ENCODE measurements around the gene G3BP1. TPM values are rescaled to one million over a fixed set of nuclear protein-coding genes. Genes with fewer than 3 reads are reported as not detected.
A peak's percentile ranks its signal among the peaks of the same experiment; 100 is the strongest.
"Not testable (repeated sequence)": the region's sequence is repeated elsewhere in the genome, so short reads cannot be mapped to it uniquely, and the experiment has no call there.

The G3BP1 gene
- total RNA-seq, 5 donors from 2014 or later (not counting 1 experiment from before 2014, with no cell fraction given): 109 to 185 (median 170) TPM

GRCh38 chr5:151820903-151821302 lies 49.1 kb downstream of the G3BP1 start:
- no peak for DNase-seq
- Histone ChIP-seq H3K27ac (ENCODE audit: low read length) (no peak overlapping the region), H3K4me3 (ENCODE audit: control insufficient read depth in 1 of 2, extremely low read depth in 1 of 2, low read length in 1 of 2) (no peak overlapping the region), H3K36me3 (ENCODE audit: control insufficient read depth in 2 of 2, extremely low read depth in 1 of 2, insufficient read depth in 1 of 2, low read length in 1 of 2) (no peaks in the 10 kb centered on the region), H3K9me3 (no peaks in the 10 kb centered on the region), H3K4me1 (ENCODE audit: control insufficient read depth in 1 of 2, extremely low read depth in 1 of 2, insufficient read depth in 2 of 2, low read length in 2 of 2) (no peaks in the 10 kb centered on the region), H3K27me3 (replicated peaks in 1 of 2; ENCODE audit: control insufficient read depth in 2 of 2, extremely low read depth in 1 of 2, insufficient read depth in 2 of 2, low read length in 1 of 2) (no peaks in the 10 kb centered on the region)
- WGBS (ENCODE audit: insufficient coverage): no CpG with 5 or more reads among the region's 1 CpG
- CTCF ChIA-PET: interaction anchor here in 1 of 2 donors (0.6 kb wide), 1 partner anchor 301 kb away, joined by 3 read pairs; no protein-coding TSS in a partner anchor
- no peaks in the 10 kb centered on the region for H3K27me3 Mint-ChIP-seq
- H3K27ac Mint-ChIP-seq: no peak overlapping the region
- H3K36me3 Mint-ChIP-seq: peaks cover 12% of the 10 kb centered on the region
- peaks cover 0 to 4% (median 0%) of the 10 kb centered on the region in 3 donors for H3K4me1 Mint-ChIP-seq
- POLR2A ChIA-PET: no interaction called here
- ATAC-seq (replicated peaks in 1 of 4): no peak
- H3K4me3 Mint-ChIP-seq: no peak overlapping the region
- no peaks in the 10 kb centered on the region for H3K9me3 Mint-ChIP-seq

GRCh38 chr5:151822141-151822540 lies 50.4 kb downstream of the G3BP1 start:
- CTCF ChIA-PET: no interaction called here
- H3K36me3 Mint-ChIP-seq: peaks cover 13% of the 10 kb centered on the region
- peaks cover 0 to 4% (median 0%) of the 10 kb centered on the region in 3 donors for H3K4me1 Mint-ChIP-seq
- no peak overlapping the region for H3K4me3 ChIP-seq (ENCODE audit: control insufficient read depth in 1 of 2, extremely low read depth in 1 of 2, low read length in 1 of 2)
- no peaks in the 10 kb centered on the region for H3K9me3 ChIP-seq
- H3K27me3 ChIP-seq (replicated peaks in 1 of 2; ENCODE audit: control insufficient read depth in 2 of 2, extremely low read depth in 1 of 2, insufficient read depth in 2 of 2, low read length in 1 of 2): no peaks in the 10 kb centered on the region
- H3K36me3 ChIP-seq (ENCODE audit: control insufficient read depth in 2 of 2, extremely low read depth in 1 of 2, insufficient read depth in 1 of 2, low read length in 1 of 2): no peaks in the 10 kb centered on the region
- no peaks in the 10 kb centered on the region for H3K27me3 Mint-ChIP-seq
- H3K4me3 Mint-ChIP-seq: no peak overlapping the region
- H3K4me1 ChIP-seq (ENCODE audit: control insufficient read depth in 1 of 2, extremely low read depth in 1 of 2, insufficient read depth in 2 of 2, low read length in 2 of 2): no peaks in the 10 kb centered on the region
- WGBS (ENCODE audit: insufficient coverage): no CpG with 5 or more reads among the region's 4 CpGs
- no peak overlapping the region for H3K27ac Mint-ChIP-seq
- H3K9me3 Mint-ChIP-seq: no peaks in the 10 kb centered on the region
- DNase-seq (no peak), ATAC-seq (replicated peaks in 1 of 4) (no peak)
- POLR2A ChIA-PET: no interaction called here
- H3K27ac ChIP-seq (ENCODE audit: low read length): no peak overlapping the region

- DNase-seq (peak in 21 of 35 experiments; percentile 1 to 66 (median 19)), ATAC-seq (replicated peaks in 1 of 4) (peak in 2 of 4 experiments; percentile 29 to 46)
- H3K4me1 ChIP-seq (ENCODE audit: control insufficient read depth in 1 of 2, extremely low read depth in 1 of 2, insufficient read depth in 2 of 2, low read length in 2 of 2): no peaks in the 10 kb centered on the region
- no peaks in the 10 kb centered on the region for H3K27me3 ChIP-seq (replicated peaks in 1 of 2; ENCODE audit: control insufficient read depth in 2 of 2, extremely low read depth in 1 of 2, insufficient read depth in 2 of 2, low read length in 1 of 2)
- no peaks in the 10 kb centered on the region for H3K9me3 ChIP-seq
- H3K4me1 Mint-ChIP-seq: peaks cover 3 to 11% (median 6%) of the 10 kb centered on the region in 3 donors
- H3K4me3 Mint-ChIP-seq: no peak overlapping the region
- H3K9me3 Mint-ChIP-seq: peaks cover 0 to 6% (median 0%) of the 10 kb centered on the region in 3 donors
- POLR2A ChIA-PET: interaction anchor here in 1 of 2 donors (0.6 kb wide), 1 partner anchor 641 kb away, joined by 3 read pairs; no protein-coding TSS in a partner anchor
- no peak overlapping the region for H3K27ac Mint-ChIP-seq
- CTCF ChIA-PET: interaction anchor here (0.5 to 5.2 kb wide), 22 partner anchors 8 to 830 kb away, joined by 3 to 138 read pairs (median 4); no protein-coding TSS in a partner anchor
- H3K27ac ChIP-seq (ENCODE audit: low read length): no peak overlapping the region
- H3K4me3 ChIP-seq (ENCODE audit: control insufficient read depth in 1 of 2, extremely low read depth in 1 of 2, low read length in 1 of 2): no peak overlapping the region
- WGBS (ENCODE audit: insufficient coverage): 20% methylated on average over 1 of the region's 1 CpG
- H3K36me3 Mint-ChIP-seq: peaks cover 22% of the 10 kb centered on the region
- no peaks in the 10 kb centered on the region for H3K36me3 ChIP-seq (ENCODE audit: control insufficient read depth in 2 of 2, extremely low read depth in 1 of 2, insufficient read depth in 1 of 2, low read length in 1 of 2)
- no peaks in the 10 kb centered on the region for H3K27me3 Mint-ChIP-seq
Measured at GRCh38 chr5:151825445-151825844, 53.7 kb downstream of the G3BP1 start.

GRCh38 chr5:151829370-151829769 lies 57.6 kb downstream of the G3BP1 start:
- peaks cover 15 to 26% (median 18%) of the 10 kb centered on the region in 3 donors for H3K9me3 Mint-ChIP-seq
- CTCF ChIA-PET: interaction anchor here (0.6 to 5.2 kb wide), 4 partner anchors 312 to 321 kb away, joined by 3 to 138 read pairs (median 8); no protein-coding TSS in a partner anchor
- DNase-seq (no peak), ATAC-seq (replicated peaks in 1 of 4) (no peak)
- H3K27me3 Mint-ChIP-seq: no peaks in the 10 kb centered on the region
- H3K4me1 Mint-ChIP-seq: peaks cover 14 to 28% (median 17%) of the 10 kb centered on the region in 3 donors
- Histone ChIP-seq H3K36me3 (ENCODE audit: control insufficient read depth in 2 of 2, extremely low read depth in 1 of 2, insufficient read depth in 1 of 2, low read length in 1 of 2) (no peaks in the 10 kb centered on the region), H3K4me3 (ENCODE audit: control insufficient read depth in 1 of 2, extremely low read depth in 1 of 2, low read length in 1 of 2) (no peak overlapping the region), H3K4me1 (ENCODE audit: control insufficient read depth in 1 of 2, extremely low read depth in 1 of 2, insufficient read depth in 2 of 2, low read length in 2 of 2) (peaks cover 0 to 15% of the 10 kb centered on the region in 2 experiments), H3K27ac (ENCODE audit: low read length) (no peak overlapping the region), H3K27me3 (replicated peaks in 1 of 2; ENCODE audit: control insufficient read depth in 2 of 2, extremely low read depth in 1 of 2, insufficient read depth in 2 of 2, low read length in 1 of 2) (no peaks in the 10 kb centered on the region), H3K9me3 (no peaks in the 10 kb centered on the region)
- no peak overlapping the region for H3K4me3 Mint-ChIP-seq
- WGBS (ENCODE audit: insufficient coverage): no CpG with 5 or more reads among the region's 1 CpG
- H3K27ac Mint-ChIP-seq: no peak overlapping the region
- POLR2A ChIA-PET: interaction anchor here in 1 of 2 donors (0.7 kb wide), 1 partner anchor 23 kb away, joined by 3 read pairs; no protein-coding TSS in a partner anchor
- peaks cover 43% of the 10 kb centered on the region for H3K36me3 Mint-ChIP-seq

- H3K9me3 Mint-ChIP-seq: peaks cover 32 to 53% (median 33%) of the 10 kb centered on the region in 3 donors
- DNase-seq; POLR2A ChIA-PET; H3K4me3 ChIP-seq (ENCODE audit: control insufficient read depth in 1 of 2, extremely low read depth in 1 of 2, low read length in 1 of 2); H3K4me3 Mint-ChIP-seq; H3K36me3 ChIP-seq (ENCODE audit: control insufficient read depth in 2 of 2, extremely low read depth in 1 of 2, insufficient read depth in 1 of 2, low read length in 1 of 2); ATAC-seq (replicated peaks in 1 of 4); H3K9me3 ChIP-seq; H3K27me3 ChIP-seq (replicated peaks in 1 of 2; ENCODE audit: control insufficient read depth in 2 of 2, extremely low read depth in 1 of 2, insufficient read depth in 2 of 2, low read length in 1 of 2); H3K27me3 Mint-ChIP-seq; H3K27ac ChIP-seq (ENCODE audit: low read length); H3K27ac Mint-ChIP-seq: not testable (repeated sequence)
- CTCF ChIA-PET: interaction anchor here in 1 of 2 donors (1.6 kb wide), 1 partner anchor 310 kb away, joined by 3 read pairs; no protein-coding TSS in a partner anchor
- peaks cover 41% of the 10 kb centered on the region for H3K36me3 Mint-ChIP-seq
- H3K4me1 Mint-ChIP-seq: peaks cover 14 to 24% (median 17%) of the 10 kb centered on the region in 3 donors
- WGBS (ENCODE audit: insufficient coverage): 100% methylated on average over 2 of the region's 4 CpGs
- H3K4me1 ChIP-seq (ENCODE audit: control insufficient read depth in 1 of 2, extremely low read depth in 1 of 2, insufficient read depth in 2 of 2, low read length in 2 of 2): peaks cover 0 to 15% of the 10 kb centered on the region in 2 experiments
Measured at GRCh38 chr5:151832843-151833242, 61.1 kb downstream of the G3BP1 start.

- DNase-seq (no peak), ATAC-seq (replicated peaks in 1 of 4) (no peak)
- ChIA-PET POLR2A (no interaction called here), CTCF (no interaction called here)
- H3K27me3 ChIP-seq (replicated peaks in 1 of 2; ENCODE audit: control insufficient read depth in 2 of 2, extremely low read depth in 1 of 2, insufficient read depth in 2 of 2, low read length in 1 of 2): no peaks in the 10 kb centered on the region
- H3K4me3 Mint-ChIP-seq: no peak overlapping the region
- no peaks in the 10 kb centered on the region for H3K27me3 Mint-ChIP-seq
- no peaks in the 10 kb centered on the region for H3K36me3 ChIP-seq (ENCODE audit: control insufficient read depth in 2 of 2, extremely low read depth in 1 of 2, insufficient read depth in 1 of 2, low read length in 1 of 2)
- no peaks in the 10 kb centered on the region for H3K4me1 Mint-ChIP-seq
- no peak overlapping the region for H3K27ac Mint-ChIP-seq
- H3K27ac ChIP-seq (ENCODE audit: low read length): no peak overlapping the region
- H3K9me3 ChIP-seq: no peaks in the 10 kb centered on the region
- no peak overlapping the region for H3K4me3 ChIP-seq (ENCODE audit: control insufficient read depth in 1 of 2, extremely low read depth in 1 of 2, low read length in 1 of 2)
- no peaks in the 10 kb centered on the region for H3K36me3 Mint-ChIP-seq
- H3K9me3 Mint-ChIP-seq: no peaks in the 10 kb centered on the region
- no peaks in the 10 kb centered on the region for H3K4me1 ChIP-seq (ENCODE audit: control insufficient read depth in 1 of 2, extremely low read depth in 1 of 2, insufficient read depth in 2 of 2, low read length in 2 of 2)
Measured at GRCh38 chr5:151846765-151847164, 75.0 kb downstream of the G3BP1 start.

Data from T-cell (primary cell).